Activated CD8-positive, alpha-beta memory T cell treated with anti-CD3 and anti-CD28 coated beads for 36 hours (primary cell): ENCODE measurements around the gene METTL3. TPM values are rescaled to one million over a fixed set of nuclear protein-coding genes. Genes with fewer than 3 reads are reported as not detected.

Source experiments
- CTCF ChIA-PET: fragments of 350-600 bp; sonication (Branson Sonifier 250); formaldehyde crosslinking; loops from one replicate; lab custom pipeline; 2021; ENCODE audit warnings: antibody characterized with exemption; lab: Charles Lee
- POLR2A ChIA-PET: fragments of 350-600 bp; sonication (Branson Sonifier 250); formaldehyde crosslinking; loops from one replicate; lab custom pipeline; 2021; ENCODE audit warnings: antibody characterized with exemption; lab: Charles Lee
- total RNA-seq, 2 experiments: library from RNA; stranded (reverse); gene quantifications; one replicate each; pipeline ENCODE4 v1.2.3, GENCODE V29; 2021

The METTL3 gene
- total RNA-seq, 2 experiments from 2014 or later: 64.2 to 64.9 TPM

- POLR2A ChIA-PET: interaction anchor here (0.6 to 0.8 kb wide), 3 partner anchors 28 to 397 kb away, joined by 3 to 10 read pairs (median 3); partner anchors contain the start of gene SALL2
- CTCF ChIA-PET: interaction anchor here (0.5 to 2.4 kb wide), 17 partner anchors 9 to 225 kb away, joined by 3 to 19 read pairs (median 4); partner anchors contain the start of genes METTL3, RAB2B, SALL2 and TOX4
Measured at GRCh38 chr14:21498540-21499526, 12.3 kb downstream of the METTL3 start.

GRCh38 chr14:21496453-21496852 is 14.7 kb downstream of the METTL3 start:
- ChIA-PET CTCF (no interaction called here), POLR2A (no interaction called here)

GRCh38 chr14:21494902-21495762 is 16.0 kb downstream of the METTL3 start:
- CTCF ChIA-PET: no interaction called here
- POLR2A ChIA-PET: no interaction called here

GRCh38 chr14:21486640-21487087 is 24.5 kb downstream of the METTL3 start:
- CTCF ChIA-PET: no interaction called here
- POLR2A ChIA-PET: no interaction called here

- POLR2A ChIA-PET: interaction anchor here (0.6 to 2.5 kb wide), 5 partner anchors 22 to 369 kb away, joined by 3 to 16 read pairs (median 4); partner anchors contain the start of genes CHD8 and METTL3
- CTCF ChIA-PET: interaction anchor here (0.6 to 2.0 kb wide), 15 partner anchors 10 to 166 kb away, joined by 3 to 8 read pairs (median 4); partner anchors contain the start of genes METTL3 and SALL2
Measured at GRCh38 chr14:21476925-21477681, 34.0 kb downstream of the METTL3 start, which contains the start of the genes RAB2B and TOX4. Gene RAB2B, minus strand, starts transcription at chr14:21476959. Its CDS starts 87 bp downstream, at chr14:21476872. Gene TOX4, plus strand, starts transcription at chr14:21477195. Its CDS starts 84 bp downstream, at chr14:21477279.

GRCh38 chr14:21476523-21476924 is 34.6 kb downstream of the METTL3 start:
- CTCF ChIA-PET: interaction anchor here (0.6 to 2.0 kb wide), 10 partner anchors 9 to 135 kb away, joined by 3 to 7 read pairs (median 4); no protein-coding TSS in a partner anchor

GRCh38 chr14:21475767-21476522 is 35.2 kb downstream of the METTL3 start:
- ChIA-PET CTCF (interaction anchor here (0.7 to 2.0 kb wide), 10 partner anchors 9 to 62 kb away, joined by 3 to 7 read pairs (median 4); no protein-coding TSS in a partner anchor), POLR2A (interaction anchor here (0.5 to 2.5 kb wide), 3 partner anchors 20 to 40 kb away, joined by 3 to 16 read pairs (median 4); partner anchors contain the start of gene CHD8)

More at GRCh38 chr14:21476523-21476924, 34.6 kb downstream of the METTL3 start:
- POLR2A ChIA-PET: interaction anchor here (0.5 to 2.5 kb wide), 5 partner anchors 21 to 370 kb away, joined by 3 to 16 read pairs (median 4); partner anchors contain the start of genes CHD8 and METTL3

- ChIA-PET CTCF (interaction anchor here (1.5 kb wide), 1 partner anchor 9 kb away, joined by 3 read pairs; the partner anchor contains the start of gene RAB2B), POLR2A (no interaction called here)
Measured at GRCh38 chr14:21467616-21468015, 43.5 kb downstream of the METTL3 start.

GRCh38 chr14:21455912-21456667 is 55.0 kb downstream of the METTL3 start, which contains the start of gene CHD8:
Gene CHD8, minus strand, starts transcription at chr14:21456123. Its CDS starts 24,480 bp downstream, at chr14:21431643.
- ChIA-PET CTCF (interaction anchor here (0.7 to 1.9 kb wide), 7 partner anchors 9 to 318 kb away, joined by 3 to 9 read pairs (median 3); partner anchors contain the start of gene METTL3), POLR2A (interaction anchor here (0.6 to 2.1 kb wide), 5 partner anchors 12 to 72 kb away, joined by 3 to 20 read pairs (median 6); partner anchors contain the start of genes RAB2B, SUPT16H and TOX4)

- ChIA-PET CTCF (interaction anchor here (0.6 to 1.9 kb wide), 5 partner anchors 9 to 55 kb away, joined by 3 to 9 read pairs (median 5); partner anchors contain the start of gene METTL3), POLR2A (interaction anchor here (1.0 to 2.1 kb wide), 4 partner anchors 12 to 71 kb away, joined by 3 to 20 read pairs (median 11); partner anchors contain the start of genes RAB2B, SUPT16H and TOX4)
Measured at GRCh38 chr14:21455592-21455911, 55.6 kb downstream of the METTL3 start.

- CTCF ChIA-PET: interaction anchor here (0.6 to 1.3 kb wide), 2 partner anchors 18 to 55 kb away, joined by 4 to 5 read pairs; partner anchors contain the start of gene METTL3
- POLR2A ChIA-PET: interaction anchor here (1.9 to 2.1 kb wide), 2 partner anchors 17 to 22 kb away, joined by 16 to 20 read pairs; partner anchors contain the start of genes RAB2B and TOX4
Measured at GRCh38 chr14:21454843-21455544, 56.1 kb downstream of the METTL3 start.

- ChIA-PET CTCF (interaction anchor here (0.7 to 2.9 kb wide), 2 partner anchors 12 to 68 kb away, joined by 3 to 10 read pairs; no protein-coding TSS in a partner anchor), POLR2A (interaction anchor here (2.1 kb wide), 1 partner anchor 67 kb away, joined by 6 read pairs; no protein-coding TSS in a partner anchor)
Measured at GRCh38 chr14:21449899-21450216, 61.3 kb downstream of the METTL3 start.
